Testis (tissue), 2 donors: ENCODE data around the gene TEX48.

ENCODE experiments used
- CTCF ChIP-seq, 3 experiments: fragments of 450-650 bp in 2 of 3; fragments of 200-600 bp in 1 of 3; sonication (generic) in 1 of 3; IDR thresholded peaks; one replicate each; pipeline ENCODE4 v1.5.1; 2016 to 2019; ENCODE audit warnings: antibody characterized with exemption in 3 of 3, mild to moderate bottlenecking in 2 of 3, moderate library complexity in 1 of 3
- POLR2A ChIP-seq: fragments of 450-650 bp; IDR thresholded peaks from one replicate; pipeline ENCODE4 v1.6.1; 2017; ENCODE audit warnings: antibody characterized with exemption, mild to moderate bottlenecking, moderate library complexity

GRCh38 chr9:114680259-114681001 lies 1.6 kb downstream of the TEX48 start:
- TF ChIP-seq CTCF (IDR thresholded peaks at IDR 0.05), result no peak
- no peak for TF ChIP-seq POLR2A
